HUDEP-2 (cell line): ENCODE results near the gene TMEM135.
"Not testable (repeated sequence)": the region's sequence is repeated elsewhere in the genome, so short reads cannot be mapped to it uniquely, and the experiment has no call there.

Experiments used
- DNase-seq, 76 experiments: peaks; one replicate each; lab custom pipeline; 2025; ENCODE audit not compliant: unreplicated experiment in 76 of 76; lab: John Stamatoyannopoulos, UW

Gene TMEM135

DNA sequence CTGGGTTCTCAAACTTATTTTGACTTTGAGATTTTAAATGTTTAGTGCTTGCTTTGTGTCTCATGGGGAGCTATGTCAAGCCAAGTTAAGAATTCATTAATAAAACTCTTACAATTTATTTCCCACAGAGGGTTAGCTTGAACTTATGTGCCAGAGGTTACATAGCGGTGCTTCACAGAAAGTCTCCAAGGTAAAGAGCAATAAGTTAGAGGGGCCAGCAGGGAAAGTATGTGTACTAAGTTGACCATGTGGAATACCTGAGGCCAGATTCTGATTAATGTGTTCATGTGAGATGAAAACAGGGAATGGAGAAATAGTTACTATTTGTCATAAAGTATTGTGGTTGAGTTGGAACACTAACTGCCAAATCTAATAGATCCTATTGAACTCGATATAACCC, 149.3 kb downstream of the TMEM135 start:
- no peak for DNase-seq

GRCh38 chr11:87187930-87188329, 150.2 kb downstream of the TMEM135 start:
- DNase-seq: no peak

DNA sequence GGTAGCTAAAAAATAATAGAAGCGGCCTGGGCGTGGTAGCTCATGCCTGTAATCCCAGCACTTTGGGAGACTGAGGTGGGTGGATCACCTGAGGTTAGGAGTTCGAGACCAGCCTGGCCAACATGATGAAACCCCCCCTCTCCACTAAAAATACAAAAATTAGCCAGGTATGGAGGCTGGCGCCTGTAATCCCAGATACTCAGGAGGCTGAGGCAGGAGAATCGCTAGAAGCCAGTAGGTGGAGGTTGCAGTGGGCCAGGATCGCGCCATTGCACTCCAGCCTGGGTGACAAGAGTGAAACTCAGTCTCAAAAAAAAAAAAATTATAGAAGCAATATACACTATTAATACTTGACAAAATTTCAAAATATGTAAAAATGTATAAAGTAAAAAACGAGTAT, 150.7 kb downstream of the TMEM135 start:
- not testable (repeated sequence) for DNase-seq

GRCh38 chr11:87188921-87189320, 151.2 kb downstream of the TMEM135 start:
- DNase-seq: not testable (repeated sequence)

DNA sequence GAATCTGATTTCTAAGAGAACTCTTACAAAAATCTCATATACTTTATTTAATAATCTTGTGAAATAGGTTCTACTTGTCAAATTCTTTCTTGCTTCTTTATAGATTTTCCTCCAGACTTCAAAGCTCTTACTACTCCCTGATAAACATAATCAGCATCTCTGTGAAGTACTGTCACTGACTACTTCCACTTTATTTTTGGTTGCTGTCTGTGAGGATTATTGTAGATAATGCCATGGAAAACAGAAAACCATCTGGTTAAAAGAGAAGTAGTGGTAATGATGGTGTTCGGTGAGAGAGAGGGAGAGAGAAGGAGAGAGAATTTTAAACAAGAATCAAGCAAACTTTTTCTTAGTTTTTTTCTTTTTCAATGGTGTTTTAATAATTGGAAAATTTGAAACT, 152.3 kb downstream of the TMEM135 start:
- DNase-seq: peak in 2 of 76 experiments; percentile 6 to 19

DNA sequence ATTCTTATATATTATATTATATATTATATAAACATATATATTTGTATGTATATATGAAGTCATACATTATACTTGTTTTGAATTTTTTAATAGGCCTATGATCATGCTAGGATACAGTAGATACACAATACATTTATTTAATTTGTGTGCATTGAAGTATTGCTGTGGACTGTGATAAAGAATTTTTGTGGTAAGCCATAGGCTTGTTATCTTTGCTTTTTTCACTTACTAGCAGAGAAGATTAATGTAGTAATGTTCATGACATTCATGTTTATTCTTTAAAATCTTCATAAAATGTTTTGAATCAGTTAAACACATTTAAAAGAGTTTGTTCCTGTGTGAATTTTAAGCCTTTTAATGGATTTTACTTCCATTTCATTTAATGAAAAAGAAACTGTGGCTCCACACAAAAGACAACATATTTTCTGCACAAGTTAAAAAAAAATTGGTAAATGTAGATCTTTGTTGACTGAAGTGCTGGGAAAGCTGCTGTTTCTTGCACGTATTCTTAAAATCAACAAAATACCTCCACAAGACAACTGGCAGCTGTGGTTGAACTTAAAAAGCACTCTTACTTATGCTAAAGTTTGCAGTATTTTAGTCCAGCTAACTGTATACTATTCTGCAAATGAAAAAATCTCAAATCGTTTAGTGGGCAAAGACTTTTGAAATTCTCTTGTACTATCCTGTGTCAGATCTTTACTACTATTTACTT, 156.2 kb downstream of the TMEM135 start:
- DNase-seq: no peak

DNA sequence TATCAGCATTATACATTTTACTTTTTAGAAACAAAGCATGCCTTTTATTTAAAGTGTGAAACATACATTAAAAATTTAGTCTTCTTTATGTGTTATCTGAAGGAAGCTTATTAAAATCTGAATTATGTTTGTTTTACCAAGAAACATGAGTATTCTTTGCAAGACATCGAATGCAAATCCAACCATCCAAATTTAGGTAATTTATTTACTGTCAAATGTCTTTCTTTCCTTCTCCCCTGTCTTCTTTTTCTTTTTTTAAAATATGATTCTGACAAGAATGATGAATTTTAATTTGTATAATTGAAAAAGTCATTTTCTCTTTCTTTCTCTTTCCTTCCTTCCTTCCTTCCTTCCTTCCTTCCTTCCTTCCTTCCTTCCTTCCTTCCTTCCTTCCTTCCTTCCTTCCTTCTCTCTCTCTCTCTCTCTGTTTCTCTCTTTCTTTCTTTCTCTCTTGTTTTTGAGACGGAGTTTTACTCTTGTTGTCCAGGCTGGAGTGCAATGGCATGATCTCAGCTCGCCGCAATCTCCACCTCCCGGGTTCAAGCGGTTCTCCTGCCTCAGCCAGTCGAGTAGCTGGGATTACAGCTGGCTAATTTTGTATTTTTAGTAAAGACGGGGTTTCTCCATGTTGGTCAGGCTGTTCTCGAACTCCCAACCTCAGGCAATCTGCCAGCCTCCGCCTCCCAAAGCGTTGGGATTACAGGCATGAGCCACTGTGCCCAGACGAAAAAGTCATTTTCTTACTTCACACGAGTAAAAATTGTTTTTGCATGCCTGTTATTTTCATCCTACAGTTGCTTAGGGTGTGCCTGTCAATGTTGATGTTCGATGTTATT, 157.5 kb downstream of the TMEM135 start:
- no peak for DNase-seq

- DNase-seq: no peak
Measured at GRCh38 chr11:87198266-87198881, 160.6 kb downstream of the TMEM135 start.

DNA sequence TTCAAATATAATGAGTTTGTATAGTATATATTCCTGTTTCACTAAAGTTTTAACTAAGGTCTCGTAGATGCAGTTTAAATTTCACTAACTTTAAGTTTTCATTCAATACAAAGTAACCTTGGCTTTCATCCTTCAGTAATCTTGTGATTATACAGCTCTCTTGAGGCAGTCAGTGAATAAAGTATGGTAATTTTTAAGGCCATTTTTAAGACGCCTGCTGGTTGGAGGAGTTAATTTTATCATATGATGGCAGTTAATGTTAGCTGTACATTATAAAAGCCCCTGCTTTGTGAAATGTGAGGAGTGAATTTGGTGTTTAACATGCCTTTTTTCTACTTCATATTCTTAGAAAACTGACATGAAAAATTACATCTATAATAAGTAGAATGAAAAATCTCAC, 163.6 kb downstream of the TMEM135 start:
- no peak for DNase-seq

GRCh38 chr11:87203907-87204602, 166.3 kb downstream of the TMEM135 start:
- no peak for DNase-seq

- no peak for DNase-seq
Measured at GRCh38 chr11:87212891-87213290, 175.2 kb downstream of the TMEM135 start.

DNA sequence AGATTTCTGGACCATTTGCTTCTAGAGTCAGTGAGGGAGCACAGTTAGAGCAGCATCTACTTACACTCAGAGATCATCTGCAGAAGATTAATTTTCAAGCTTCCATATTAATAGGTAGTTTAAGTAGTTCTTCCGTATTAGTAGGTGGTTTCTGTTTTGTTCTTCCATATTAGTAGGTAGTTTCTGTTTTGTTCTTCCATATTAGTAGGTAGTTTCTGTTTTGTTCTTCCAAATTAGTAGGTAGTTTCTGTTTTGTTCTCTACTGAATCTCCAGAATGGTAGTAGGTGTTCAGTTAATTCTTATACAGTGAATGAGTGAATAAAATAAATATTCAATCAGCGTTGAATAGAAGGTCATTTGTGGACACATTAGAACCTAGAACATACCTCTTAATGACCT, 175.7 kb downstream of the TMEM135 start:
- no peak for DNase-seq

DNA sequence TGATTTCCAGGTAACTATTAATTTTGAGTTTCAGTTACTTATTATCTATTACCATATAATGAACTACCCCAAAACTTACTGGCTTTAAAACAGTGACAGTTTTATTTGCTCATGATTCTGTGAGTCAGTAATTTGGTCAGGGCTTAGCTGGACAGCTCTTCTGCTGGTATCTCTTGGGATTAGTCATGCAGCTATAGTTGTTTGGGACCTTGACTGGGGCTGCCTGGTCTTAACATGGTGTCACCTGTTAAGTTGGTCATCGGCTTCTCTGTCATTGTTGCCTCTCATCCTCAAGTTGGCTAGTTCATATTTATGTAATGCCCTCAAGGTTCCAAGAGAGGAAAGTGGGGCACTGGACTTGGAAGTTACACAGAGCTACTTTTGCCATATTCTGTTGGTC, 177.5 kb downstream of the TMEM135 start:
- peak in 1 of 76 experiments; percentile 11 for DNase-seq

- DNase-seq: no peak
Measured at GRCh38 chr11:87219266-87219665, 181.5 kb downstream of the TMEM135 start.

GRCh38 chr11:87223816-87224215, 186.1 kb downstream of the TMEM135 start:
- DNase-seq: no peak

GRCh38 chr11:87224486-87224885, 186.8 kb downstream of the TMEM135 start:
- DNase-seq: no peak

- DNase-seq: no peak
Measured at GRCh38 chr11:87228820-87229219, 191.1 kb downstream of the TMEM135 start.

GRCh38 chr11:87230995-87231394, 193.3 kb downstream of the TMEM135 start:
- DNase-seq: no peak

- no peak for DNase-seq
Measured at GRCh38 chr11:87232320-87232719, 194.6 kb downstream of the TMEM135 start.

GRCh38 chr11:87235366-87235765, 197.6 kb downstream of the TMEM135 start:
- DNase-seq: no peak

- DNase-seq: no peak
Measured at GRCh38 chr11:87236368-87236767, 198.6 kb downstream of the TMEM135 start.
